DMS153 treated with DMSO at 0.1 percent for 48 hours (cell line): ENCODE measurements around the gene LRRC73.
"Not testable (repeated sequence)": the region's sequence is repeated elsewhere in the genome, so short reads cannot be mapped to it uniquely, and the experiment has no call there.

Source experiments
- DNase-seq: peaks from one replicate; lab custom pipeline; 2025; ENCODE audit not compliant: unreplicated experiment; lab: John Stamatoyannopoulos, UW

LRRC73 gene

DNA sequence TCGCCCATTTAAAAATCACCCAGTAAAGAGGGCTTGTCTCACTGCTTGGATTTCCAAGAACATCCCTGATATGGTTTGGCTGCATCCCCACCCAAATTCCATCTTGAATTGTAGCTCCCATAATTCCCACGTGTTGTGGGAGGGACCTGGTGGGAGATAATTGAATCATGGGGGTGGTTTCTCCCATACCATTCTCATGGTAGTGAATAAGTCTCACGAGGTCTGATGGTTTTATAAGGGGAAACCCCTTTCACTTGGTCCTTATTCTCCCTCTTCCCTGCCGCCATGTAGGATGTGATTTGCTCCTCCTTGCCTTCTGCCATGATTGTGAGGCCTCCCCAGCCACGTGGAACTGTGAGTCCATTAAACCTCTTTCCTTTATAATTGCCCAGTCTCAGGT is 42.9 kb downstream of the LRRC73 start:
- DNase-seq = not testable (repeated sequence)

GRCh38 chr6:43465948-43466347 is 44.2 kb downstream of the LRRC73 start:
- no peak for DNase-seq

DNA sequence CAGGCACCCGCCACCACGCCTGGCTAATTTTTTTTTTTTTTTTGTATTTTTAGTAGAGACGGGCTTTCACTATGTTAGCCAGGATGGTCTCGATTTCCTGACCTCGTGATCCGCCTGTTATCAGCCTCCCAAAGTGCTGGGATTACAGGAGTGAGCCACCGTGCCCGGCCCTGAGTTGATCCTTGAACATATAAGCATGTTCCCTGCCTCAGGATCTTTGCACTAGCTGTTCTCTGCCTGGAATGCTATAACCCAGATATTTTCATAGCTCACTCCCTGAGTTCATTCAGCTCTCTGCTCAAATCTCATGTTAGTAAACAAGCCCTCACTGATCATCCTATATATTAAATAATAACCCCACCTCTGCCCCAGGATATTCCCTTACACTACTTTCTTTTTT is 45.8 kb downstream of the LRRC73 start:
- DNase-seq = no peak

DNA sequence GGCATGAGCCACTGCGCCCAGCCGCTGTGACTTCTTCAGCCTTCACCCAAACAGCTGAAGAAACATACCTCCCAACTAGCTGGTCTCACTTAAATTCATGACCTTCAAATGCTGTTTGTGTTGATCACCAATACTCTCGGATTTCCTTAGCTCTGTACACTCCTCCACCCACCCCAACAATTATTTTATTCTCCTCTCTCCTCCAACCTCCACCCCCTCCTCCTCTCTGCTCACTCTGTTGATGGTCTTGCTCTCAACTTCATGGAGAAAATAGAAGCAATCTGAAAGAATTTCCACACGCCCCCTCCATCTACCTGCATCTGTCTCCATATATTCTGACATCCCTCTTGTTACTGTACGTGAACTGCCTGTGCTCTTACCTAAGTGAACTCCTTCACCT is 48.2 kb downstream of the LRRC73 start:
- no peak for DNase-seq

GRCh38 chr6:43460032-43460431 is 50.1 kb downstream of the LRRC73 start:
- DNase-seq = no peak

GRCh38 chr6:43459535-43459934 is 50.6 kb downstream of the LRRC73 start:
- no peak for DNase-seq

DNA sequence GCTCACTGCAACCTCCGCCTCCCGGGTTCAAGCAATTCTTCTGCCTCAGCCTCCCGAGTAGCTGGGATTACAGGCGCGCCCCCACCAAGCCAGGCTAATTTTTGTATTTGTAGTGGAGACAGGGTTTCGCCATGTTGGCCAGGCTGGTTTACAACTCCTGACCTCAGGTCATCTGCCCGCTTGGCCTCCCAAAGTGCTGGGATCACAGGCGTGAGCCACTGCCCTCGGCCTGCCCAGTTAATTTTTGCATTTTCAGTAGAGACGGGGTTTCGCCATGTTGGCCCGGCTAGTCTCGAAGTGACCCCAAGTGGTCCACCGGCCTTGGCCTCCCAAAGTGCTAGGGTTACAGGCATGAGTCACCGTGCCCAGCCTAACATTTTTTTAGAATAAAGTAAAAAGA is 52.0 kb downstream of the LRRC73 start:
- DNase-seq = not testable (repeated sequence)

DNA sequence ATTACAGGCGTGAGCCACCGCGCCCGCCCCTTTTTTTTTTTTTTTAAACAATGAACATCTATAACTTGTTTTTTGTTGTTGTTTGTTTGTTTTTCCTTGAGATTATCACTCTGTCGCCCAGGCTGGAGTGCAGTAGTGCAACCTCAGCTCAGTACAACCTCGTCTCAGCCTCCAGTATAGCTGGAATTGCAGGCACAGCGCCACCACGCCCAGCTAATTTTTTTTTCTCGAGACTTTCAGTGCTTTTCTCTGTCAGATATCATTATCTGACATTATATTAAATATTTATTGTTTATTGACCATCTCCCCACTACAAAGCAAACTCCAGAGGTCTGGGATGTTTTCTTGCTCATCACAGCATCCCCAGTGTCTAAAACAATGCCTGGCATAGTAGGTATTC is 52.5 kb downstream of the LRRC73 start:
- no peak for DNase-seq
